ENCODE results near the gene IL16. TPM values are rescaled to one million over a fixed set of nuclear protein-coding genes. Genes with fewer than 3 reads are reported as not detected.

The IL16 gene
- total and polyA plus RNA-seq, 4 donors: 1.9 to 6.9 (median 4.4) TPM

DNA sequence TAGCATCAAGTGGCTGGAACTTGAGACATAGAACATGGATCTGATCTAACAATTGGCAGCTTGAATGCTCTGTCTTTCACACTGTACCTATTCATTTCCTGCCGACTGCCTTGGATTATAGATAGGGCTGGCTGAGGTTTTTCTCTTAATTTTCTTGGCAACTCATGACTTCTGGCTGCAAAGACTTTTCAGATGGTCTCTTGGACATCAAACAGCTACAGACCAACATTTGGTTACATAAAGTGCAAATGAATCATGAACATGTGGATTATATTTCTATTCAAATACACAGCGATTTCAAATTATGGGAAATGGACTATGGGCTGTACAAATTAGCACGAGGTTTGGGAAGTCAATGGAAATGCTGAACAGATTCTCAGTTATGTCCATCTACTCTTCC is 26.2 kb upstream of the IL16 start:
- Histone ChIP-seq H3K27ac (ENCODE audit: low read depth in 1 of 2, low read length in 2 of 2) (no peak overlapping the region), H3K4me3 (ENCODE audit: low read depth in 1 of 3, low read length in 3 of 3) (no peak overlapping the region), H3K4me1 (ENCODE audit: control insufficient read depth in 4 of 4, insufficient read depth in 4 of 4, low read length in 3 of 4) (no peaks in the 10 kb centered on the region), H3K36me3 (ENCODE audit: control insufficient read depth in 4 of 4, insufficient read depth in 3 of 4, low read depth in 1 of 4, low read length in 3 of 4) (no peaks in the 10 kb centered on the region), H3K9ac (ENCODE audit: low read depth in 1 of 2, low read length in 2 of 2) (no peak overlapping the region), H3K27me3 (ENCODE audit: control insufficient read depth in 4 of 4, insufficient read depth in 4 of 4, low read length in 3 of 4) (no peaks in the 10 kb centered on the region), H3K9me3 (ENCODE audit: control insufficient read depth in 4 of 4, low read length in 3 of 4) (no peaks in the 10 kb centered on the region)
- DNase-seq (ENCODE audit: low spot score): no peak
- WGBS: 71% methylated on average over 3 of the region's 3 CpGs
- TF ChIP-seq FOXA2 (IDR thresholded peaks at IDR 0.05) (no peak), GABPA (IDR thresholded peaks at IDR 0.05 in 1 of 2, conservative IDR thresholded peaks at IDR 0.05 in 1 of 2) (no peak), RAD21 (IDR thresholded peaks at IDR 0.05) (no peak), TAF1 (conservative IDR thresholded peaks at IDR 0.05) (no peak), RXRA (IDR thresholded peaks at IDR 0.05) (no peak), NR2F2 (IDR thresholded peaks at IDR 0.05) (no peak), EGR1 (IDR thresholded peaks at IDR 0.05; ENCODE audit: low read depth in 2 of 2) (no peak), YY1 (IDR thresholded peaks at IDR 0.05) (no peak), FOXA1 (IDR thresholded peaks at IDR 0.05) (no peak), HNF4G (IDR thresholded peaks at IDR 0.05) (no peak), HNF4A (conservative IDR thresholded peaks at IDR 0.05) (no peak), JUND (IDR thresholded peaks at IDR 0.05) (no peak)
- TF ChIP-seq, protein P1, sequence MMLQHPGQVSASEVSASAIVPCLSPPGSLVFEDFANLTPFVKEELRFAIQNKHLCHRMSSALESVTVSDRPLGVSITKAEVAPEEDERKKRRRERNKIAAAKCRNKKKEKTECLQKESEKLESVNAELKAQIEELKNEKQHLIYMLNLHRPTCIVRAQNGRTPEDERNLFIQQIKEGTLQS (IDR thresholded peaks at IDR 0.05): no peak
- TF ChIP-seq, protein P2, sequence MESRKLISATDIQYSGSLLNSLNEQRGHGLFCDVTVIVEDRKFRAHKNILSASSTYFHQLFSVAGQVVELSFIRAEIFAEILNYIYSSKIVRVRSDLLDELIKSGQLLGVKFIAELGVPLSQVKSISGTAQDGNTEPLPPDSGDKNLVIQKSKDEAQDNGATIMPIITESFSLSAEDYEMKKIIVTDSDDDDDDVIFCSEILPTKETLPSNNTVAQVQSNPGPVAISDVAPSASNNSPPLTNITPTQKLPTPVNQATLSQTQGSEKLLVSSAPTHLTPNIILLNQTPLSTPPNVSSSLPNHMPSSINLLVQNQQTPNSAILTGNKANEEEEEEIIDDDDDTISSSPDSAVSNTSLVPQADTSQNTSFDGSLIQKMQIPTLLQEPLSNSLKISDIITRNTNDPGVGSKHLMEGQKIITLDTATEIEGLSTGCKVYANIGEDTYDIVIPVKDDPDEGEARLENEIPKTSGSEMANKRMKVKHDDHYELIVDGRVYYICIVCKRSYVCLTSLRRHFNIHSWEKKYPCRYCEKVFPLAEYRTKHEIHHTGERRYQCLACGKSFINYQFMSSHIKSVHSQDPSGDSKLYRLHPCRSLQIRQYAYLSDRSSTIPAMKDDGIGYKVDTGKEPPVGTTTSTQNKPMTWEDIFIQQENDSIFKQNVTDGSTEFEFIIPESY (IDR thresholded peaks at IDR 0.05): no peak
- TF ChIP-seq, protein P3, sequence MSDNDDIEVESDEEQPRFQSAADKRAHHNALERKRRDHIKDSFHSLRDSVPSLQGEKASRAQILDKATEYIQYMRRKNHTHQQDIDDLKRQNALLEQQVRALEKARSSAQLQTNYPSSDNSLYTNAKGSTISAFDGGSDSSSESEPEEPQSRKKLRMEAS (IDR thresholded peaks at IDR 0.05): no peak
- TF ChIP-seq, protein P4, sequence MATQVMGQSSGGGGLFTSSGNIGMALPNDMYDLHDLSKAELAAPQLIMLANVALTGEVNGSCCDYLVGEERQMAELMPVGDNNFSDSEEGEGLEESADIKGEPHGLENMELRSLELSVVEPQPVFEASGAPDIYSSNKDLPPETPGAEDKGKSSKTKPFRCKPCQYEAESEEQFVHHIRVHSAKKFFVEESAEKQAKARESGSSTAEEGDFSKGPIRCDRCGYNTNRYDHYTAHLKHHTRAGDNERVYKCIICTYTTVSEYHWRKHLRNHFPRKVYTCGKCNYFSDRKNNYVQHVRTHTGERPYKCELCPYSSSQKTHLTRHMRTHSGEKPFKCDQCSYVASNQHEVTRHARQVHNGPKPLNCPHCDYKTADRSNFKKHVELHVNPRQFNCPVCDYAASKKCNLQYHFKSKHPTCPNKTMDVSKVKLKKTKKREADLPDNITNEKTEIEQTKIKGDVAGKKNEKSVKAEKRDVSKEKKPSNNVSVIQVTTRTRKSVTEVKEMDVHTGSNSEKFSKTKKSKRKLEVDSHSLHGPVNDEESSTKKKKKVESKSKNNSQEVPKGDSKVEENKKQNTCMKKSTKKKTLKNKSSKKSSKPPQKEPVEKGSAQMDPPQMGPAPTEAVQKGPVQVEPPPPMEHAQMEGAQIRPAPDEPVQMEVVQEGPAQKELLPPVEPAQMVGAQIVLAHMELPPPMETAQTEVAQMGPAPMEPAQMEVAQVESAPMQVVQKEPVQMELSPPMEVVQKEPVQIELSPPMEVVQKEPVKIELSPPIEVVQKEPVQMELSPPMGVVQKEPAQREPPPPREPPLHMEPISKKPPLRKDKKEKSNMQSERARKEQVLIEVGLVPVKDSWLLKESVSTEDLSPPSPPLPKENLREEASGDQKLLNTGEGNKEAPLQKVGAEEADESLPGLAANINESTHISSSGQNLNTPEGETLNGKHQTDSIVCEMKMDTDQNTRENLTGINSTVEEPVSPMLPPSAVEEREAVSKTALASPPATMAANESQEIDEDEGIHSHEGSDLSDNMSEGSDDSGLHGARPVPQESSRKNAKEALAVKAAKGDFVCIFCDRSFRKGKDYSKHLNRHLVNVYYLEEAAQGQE (IDR thresholded peaks at IDR 0.05): no peak
- TF ChIP-seq, protein P5, sequence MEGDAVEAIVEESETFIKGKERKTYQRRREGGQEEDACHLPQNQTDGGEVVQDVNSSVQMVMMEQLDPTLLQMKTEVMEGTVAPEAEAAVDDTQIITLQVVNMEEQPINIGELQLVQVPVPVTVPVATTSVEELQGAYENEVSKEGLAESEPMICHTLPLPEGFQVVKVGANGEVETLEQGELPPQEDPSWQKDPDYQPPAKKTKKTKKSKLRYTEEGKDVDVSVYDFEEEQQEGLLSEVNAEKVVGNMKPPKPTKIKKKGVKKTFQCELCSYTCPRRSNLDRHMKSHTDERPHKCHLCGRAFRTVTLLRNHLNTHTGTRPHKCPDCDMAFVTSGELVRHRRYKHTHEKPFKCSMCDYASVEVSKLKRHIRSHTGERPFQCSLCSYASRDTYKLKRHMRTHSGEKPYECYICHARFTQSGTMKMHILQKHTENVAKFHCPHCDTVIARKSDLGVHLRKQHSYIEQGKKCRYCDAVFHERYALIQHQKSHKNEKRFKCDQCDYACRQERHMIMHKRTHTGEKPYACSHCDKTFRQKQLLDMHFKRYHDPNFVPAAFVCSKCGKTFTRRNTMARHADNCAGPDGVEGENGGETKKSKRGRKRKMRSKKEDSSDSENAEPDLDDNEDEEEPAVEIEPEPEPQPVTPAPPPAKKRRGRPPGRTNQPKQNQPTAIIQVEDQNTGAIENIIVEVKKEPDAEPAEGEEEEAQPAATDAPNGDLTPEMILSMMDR (IDR thresholded peaks at IDR 0.05; ENCODE audit: low read depth, low read length, missing input control): no peak

DNA sequence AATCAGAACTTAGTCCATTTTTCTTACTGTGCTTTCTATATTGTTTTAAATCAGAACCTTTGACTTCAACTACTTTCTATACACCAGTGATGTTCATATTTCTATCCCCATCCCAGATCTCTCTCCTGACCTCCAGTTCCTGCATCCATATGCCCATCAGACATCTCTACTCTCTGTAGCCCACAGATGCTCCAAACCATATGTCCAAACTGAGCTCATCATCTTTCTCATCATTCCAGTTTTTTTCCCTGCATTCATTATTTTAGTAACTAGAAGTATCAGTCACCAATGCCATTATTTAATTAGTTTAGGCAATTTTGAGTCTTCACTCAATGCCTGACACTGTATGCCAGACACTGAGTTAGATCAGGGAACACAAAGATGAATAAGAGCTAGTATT is 25.4 kb upstream of the IL16 start:
- Histone ChIP-seq H3K4me3 (ENCODE audit: low read depth in 1 of 3, low read length in 3 of 3) (no peak overlapping the region), H3K4me1 (ENCODE audit: control insufficient read depth in 4 of 4, insufficient read depth in 4 of 4, low read length in 3 of 4) (no peaks in the 10 kb centered on the region), H3K27me3 (ENCODE audit: control insufficient read depth in 4 of 4, insufficient read depth in 4 of 4, low read length in 3 of 4) (no peaks in the 10 kb centered on the region), H3K36me3 (ENCODE audit: control insufficient read depth in 4 of 4, insufficient read depth in 3 of 4, low read depth in 1 of 4, low read length in 3 of 4) (no peaks in the 10 kb centered on the region), H3K9me3 (ENCODE audit: control insufficient read depth in 4 of 4, low read length in 3 of 4) (no peaks in the 10 kb centered on the region), H3K27ac (ENCODE audit: low read depth in 1 of 2, low read length in 2 of 2) (no peak overlapping the region), H3K9ac (ENCODE audit: low read depth in 1 of 2, low read length in 2 of 2) (no peak overlapping the region)
- no peak for DNase-seq (ENCODE audit: low spot score)
- TF ChIP-seq SP1 (IDR thresholded peaks at IDR 0.05) (no peak), JUND (IDR thresholded peaks at IDR 0.05) (no peak), FOXA2 (IDR thresholded peaks at IDR 0.05) (no peak), NR2F2 (IDR thresholded peaks at IDR 0.05) (no peak), RAD21 (IDR thresholded peaks at IDR 0.05) (no peak), HNF4A (conservative IDR thresholded peaks at IDR 0.05) (no peak), RXRA (IDR thresholded peaks at IDR 0.05) (no peak), HNF4G (IDR thresholded peaks at IDR 0.05) (no peak), EGR1 (IDR thresholded peaks at IDR 0.05; ENCODE audit: low read depth in 2 of 2) (no peak)
- TF ChIP-seq, protein P2 (IDR thresholded peaks at IDR 0.05): no peak
- TF ChIP-seq, protein P3 (IDR thresholded peaks at IDR 0.05): no peak
- TF ChIP-seq, protein P1 (IDR thresholded peaks at IDR 0.05): no peak

Data from liver (tissue), 9 donors.